GM19397 (cell line): Measurements from ENCODE around the gene ANXA8.
"Not testable (repeated sequence)": the region's sequence is repeated elsewhere in the genome, so short reads cannot be mapped to it uniquely, and the experiment has no call there.

Experiments used
- ATAC-seq: cut with Tn5 transposase; IDR thresholded peaks from one replicate; pipeline ENCODE4 v1.9.1; 2021; ENCODE audit warnings: mild to moderate bottlenecking, moderate library complexity; ENCODE audit not compliant: unreplicated experiment

The ANXA8 gene

DNA sequence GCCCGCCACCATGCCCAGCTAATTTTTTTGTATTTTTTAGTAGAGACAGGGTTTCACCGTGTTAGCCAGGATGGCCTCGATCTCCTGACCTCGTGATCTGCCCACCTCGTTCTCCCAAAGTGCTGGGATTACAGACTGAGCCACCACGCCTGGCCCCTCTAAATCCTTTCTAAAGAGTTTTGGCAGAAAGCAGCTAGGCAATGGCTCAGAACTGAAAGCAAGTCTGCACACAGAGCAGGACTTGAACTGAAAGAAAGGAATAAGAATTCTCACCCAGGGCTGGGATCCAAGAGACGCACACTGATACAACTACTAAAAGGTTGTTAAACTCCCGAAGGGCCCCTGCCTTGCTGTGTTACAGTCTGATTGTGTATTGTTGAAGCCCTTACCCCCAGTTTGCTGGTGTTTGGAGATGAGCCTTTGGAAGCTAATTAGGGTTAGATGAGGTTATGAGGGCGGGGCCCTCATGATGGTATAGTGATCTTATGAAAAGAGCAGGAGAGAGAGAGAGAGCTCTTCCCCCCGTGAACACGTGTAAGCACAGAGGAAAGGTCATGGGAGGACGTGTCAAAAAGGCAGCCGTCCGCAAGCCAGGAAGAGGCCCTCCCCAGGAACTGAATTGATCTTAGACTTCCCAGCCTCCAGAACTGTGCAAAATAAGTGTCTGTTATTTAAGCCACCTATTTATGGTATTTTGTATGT, 18.5 kb downstream of the ANXA8 start:
- not testable (repeated sequence) for ATAC-seq

DNA sequence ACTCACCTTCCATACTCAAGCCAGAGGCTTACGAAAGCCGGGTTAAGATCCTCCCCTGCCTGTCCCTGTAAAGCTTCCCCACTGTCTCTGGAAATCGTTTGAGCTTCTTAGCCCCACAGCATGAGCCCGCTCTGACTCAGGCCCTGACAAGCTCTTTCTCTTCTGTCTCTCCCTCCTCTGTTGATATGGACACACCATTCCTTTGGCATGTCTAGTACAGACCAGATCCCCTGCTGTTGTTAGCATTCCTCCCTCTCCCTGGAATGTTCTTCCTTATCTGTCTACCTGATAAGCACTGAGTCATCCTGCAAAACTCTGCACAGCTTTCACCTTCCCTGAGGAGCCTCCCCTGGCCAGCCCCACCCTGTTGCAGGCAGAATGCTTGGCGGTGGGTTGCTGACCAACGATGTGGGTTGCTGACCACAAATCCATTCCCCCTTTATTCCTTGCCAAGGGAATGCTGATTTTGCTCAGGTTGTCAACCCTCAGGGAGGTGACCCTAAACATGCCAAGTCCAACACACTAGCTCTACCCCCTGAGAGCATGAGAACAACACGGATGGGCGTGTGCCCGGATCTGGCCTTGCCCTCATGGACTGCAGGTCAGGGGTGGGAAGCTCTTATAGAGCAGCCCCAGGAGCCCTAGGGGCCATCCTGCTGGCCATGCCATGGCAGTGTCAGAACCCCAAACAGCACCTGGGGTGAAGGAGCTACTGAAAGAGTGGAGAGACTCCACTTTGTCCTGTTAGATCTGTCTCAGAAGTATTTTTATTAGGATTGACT, 21.1 kb downstream of the ANXA8 start:
- not testable (repeated sequence) for ATAC-seq

DNA sequence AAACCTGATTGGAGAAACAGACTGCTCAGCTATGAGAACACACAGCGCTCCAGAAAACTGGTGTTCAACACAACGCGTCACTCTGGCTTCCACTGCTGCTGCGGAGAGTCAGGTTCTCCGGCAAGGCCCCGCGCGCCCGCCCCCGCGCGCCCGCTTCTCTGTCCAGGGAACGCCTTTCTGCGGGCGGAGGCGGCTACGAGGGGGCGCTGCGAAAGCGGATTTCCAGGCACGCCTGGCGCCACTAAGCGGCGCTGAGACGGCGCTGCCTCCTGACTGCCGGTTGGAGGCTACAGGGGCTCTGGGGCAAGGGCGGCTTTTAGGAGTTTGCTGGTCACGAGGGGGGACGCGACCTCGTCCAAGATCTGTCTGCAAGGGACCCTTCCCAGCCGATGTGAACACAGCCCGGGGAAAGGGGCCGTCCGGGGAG, 22.6 kb downstream of the ANXA8 start:
- ATAC-seq: not testable (repeated sequence)

DNA sequence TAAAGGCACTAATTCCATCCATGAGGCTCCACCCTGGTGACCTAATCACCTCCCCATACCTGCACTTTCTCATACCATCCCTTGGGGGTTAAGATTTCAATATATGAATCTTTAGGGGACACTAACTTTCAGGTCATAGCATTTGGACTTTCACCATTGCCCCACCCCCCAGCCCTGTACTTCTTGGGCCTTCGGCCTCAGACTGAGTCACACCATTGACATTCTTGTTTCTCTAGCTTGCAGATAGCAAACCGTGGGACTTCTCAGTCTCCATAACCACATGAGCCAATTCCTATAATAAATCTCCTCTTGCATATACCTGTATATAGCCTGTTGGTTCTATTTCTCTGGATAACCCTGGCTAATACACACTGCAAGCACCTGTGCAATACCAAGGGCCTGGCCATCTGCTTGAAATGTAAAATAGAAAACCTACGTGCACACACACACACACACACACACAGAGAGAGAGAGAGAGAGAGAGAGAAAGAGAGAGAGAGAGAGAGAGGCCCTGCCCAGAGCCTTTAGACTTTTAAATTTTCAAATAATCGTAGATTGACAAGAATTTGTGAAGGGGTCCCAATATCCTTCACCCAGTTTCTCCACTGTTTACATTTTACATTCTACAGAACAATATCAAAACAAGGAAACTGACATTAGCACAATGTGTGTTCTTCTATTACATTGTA, 25.3 kb downstream of the ANXA8 start:
- no peak for ATAC-seq

DNA sequence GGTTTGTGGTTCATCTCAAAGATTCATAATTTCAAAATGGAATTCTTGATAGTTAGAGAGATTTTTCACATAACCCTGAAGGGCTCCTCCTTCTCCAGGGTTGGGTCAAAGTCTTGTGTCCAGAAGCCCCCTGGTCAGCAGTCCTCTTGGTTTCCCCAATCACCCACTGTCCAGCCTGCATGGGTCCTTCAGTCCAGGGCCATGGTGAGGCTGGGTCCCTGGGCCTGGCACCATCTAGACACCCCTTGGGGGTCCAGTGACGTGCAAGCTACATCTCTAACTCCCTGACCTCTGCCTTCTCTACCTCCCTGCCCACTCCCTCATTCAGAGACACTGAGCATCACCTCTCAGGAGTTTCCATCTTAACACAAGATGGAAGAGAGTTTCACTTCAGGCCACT, 26.1 kb downstream of the ANXA8 start:
- ATAC-seq: no peak

DNA sequence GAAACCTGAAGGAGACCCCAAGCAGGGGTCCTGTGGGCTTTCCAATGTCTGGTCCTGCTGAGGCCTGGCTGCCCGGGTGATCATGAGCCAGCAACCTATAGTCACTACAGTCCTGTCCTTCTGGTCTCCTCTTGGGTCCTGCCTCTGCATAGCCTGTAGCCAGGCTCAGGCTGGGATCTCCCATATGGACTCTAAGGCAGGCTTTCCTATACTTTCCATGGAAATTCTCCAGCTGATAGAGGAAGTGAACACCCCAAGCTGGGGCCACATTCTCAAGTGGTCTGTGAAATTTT, 26.4 kb downstream of the ANXA8 start:
- no peak for ATAC-seq

DNA sequence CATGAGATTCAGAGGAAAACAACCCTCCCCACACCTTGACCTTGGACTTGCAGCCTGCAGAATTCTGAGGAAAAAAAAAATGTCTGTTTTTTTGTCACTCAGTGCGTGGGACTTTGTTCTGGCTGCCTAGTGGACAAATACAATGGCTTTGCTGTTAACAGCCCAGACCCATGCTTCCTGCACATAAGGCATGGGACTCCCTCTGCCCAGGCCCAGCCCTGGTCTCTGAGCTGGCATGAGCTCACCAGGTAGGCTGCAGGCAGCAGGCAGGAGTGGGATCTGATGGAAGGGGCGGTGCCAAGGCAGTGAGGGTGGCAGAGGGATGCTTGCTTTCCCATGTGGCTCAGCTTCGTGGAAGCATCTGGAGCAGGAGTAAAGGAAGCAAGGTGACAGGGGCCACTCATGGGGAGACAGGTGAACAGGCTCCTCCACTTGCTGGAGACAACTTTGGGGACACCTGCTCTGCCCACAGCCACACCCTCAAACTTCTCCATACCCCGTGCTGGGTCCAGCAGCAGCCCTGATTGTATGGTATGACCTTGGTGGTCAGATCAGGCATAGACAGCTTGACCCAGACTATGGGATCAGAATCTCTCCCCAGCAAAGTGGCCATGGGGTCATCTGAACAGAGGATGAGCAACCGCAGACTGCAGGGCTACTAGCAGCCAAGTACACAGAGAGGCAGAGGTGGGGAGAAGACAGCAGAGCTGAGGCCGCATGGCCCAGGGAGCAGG, 27.0 kb downstream of the ANXA8 start:
- ATAC-seq: no peak

DNA sequence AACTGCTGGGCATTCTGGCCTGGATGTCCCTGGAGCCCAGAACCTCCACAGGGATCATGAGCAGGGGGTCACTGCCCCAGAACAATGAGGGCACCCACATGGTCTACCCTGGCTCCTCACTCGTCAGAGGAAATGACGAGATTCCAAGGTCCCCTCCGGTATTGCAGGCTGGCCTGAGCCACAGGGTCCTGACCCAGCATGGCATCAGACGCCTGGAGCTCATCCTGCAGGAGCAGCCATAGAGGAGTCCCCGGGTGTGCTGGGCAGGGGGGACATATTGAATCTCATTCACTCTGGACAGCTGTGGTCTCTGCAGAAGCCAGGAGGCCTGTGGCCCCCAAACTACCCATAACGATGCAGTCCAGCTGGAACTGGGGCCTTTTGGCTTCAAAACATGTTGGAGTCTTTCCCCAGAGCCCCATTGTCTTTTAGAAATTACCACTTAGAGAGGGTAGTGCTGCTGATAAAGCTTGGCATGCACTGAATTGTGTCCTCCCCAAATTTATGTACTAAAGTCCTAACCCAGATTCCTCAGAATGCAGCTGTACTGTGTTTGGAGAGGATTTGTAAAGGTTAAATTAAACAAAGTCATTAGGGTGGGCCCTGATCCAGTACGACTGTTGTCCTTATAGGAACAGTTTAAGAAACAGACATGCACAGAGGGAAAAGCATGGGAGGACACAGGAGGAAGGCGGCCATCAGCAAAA, 27.7 kb downstream of the ANXA8 start:
- no peak for ATAC-seq

DNA sequence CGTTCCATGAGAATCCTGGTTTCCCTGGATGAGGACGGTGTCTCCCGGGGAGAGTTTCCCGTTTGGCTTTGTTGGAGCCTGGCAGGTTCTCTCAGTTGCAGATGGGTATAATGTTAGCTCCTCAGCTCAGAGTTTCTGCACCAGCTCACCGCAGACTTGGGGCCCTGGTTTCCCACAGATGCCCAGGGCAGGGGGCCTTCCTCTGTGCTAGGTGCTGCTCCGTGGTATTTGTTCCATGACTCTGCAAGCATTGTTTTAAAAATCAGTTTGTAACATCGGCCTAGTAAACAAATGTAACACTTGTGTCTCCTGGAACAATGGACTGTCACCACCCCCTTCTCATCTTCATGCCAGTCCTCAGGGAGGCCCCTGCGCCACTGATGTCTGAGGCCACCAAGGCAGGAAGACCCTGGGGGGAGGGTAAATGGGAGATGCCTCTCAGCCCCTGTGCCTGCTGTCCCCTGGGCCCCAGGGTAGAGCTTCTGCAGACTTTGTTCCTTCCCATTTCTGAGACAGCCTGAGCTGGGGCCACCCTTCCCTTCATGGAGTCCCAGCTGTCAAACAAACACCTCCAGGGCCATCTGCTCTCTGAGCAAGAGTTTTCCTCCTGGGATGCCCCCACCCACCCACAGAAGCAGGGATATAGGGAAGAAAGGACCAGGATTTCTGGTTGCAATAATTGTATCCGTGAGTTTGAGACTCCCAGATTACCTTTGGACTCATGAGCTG, 28.4 kb downstream of the ANXA8 start:
- not testable (repeated sequence) for ATAC-seq

DNA sequence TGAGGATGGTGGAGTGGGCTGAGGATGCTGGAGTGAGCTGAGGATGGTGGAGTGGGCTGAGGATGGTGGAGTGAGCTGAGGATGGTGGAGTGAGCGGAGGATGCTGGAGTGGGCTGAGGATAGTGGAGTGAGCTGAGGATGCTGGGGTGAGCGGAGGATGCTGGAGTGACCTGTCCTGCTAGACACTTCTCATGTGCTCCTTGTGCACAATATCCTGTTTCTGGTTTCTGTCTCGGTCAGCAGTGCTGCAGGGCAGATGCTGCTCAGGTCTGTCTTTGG, 29.2 kb downstream of the ANXA8 start:
- ATAC-seq: no peak

DNA sequence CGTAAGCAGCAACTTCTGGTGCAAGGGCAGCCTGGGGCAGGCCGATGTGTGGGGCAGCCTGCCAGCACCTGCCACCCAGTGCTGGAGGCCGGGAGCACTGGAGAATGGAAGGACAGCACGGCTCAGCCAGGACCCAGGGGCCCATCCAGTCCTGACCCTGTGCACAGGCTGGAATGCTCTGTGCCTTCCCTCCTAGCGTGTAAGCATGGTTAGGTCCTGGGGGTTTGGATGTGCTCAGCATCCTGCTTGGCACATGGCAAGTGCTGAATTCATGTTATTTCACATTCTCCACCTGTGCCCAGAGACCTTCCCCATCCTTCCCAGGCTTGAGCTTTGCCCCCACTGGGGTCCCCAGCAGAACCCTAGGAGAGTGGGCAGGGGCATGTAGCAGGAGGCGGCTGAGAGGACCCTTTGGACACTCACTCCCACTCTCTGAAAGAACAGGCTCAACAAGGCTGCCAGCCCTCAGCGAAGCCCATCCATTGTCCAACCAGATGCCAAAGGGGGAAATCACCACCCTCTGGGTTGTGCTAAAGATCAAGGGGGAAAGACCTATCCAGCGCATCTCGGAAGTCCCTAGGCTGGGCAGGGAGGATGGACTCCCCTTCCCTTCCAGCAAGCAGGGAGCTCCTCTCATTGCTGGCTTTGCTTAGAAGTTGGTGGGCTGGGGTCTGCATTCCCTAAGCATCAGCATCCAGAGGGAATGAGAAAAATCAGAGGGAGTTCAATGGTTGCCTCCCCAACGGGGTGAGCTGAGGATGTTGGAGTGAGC, 29.7 kb downstream of the ANXA8 start:
- ATAC-seq: no peak

DNA sequence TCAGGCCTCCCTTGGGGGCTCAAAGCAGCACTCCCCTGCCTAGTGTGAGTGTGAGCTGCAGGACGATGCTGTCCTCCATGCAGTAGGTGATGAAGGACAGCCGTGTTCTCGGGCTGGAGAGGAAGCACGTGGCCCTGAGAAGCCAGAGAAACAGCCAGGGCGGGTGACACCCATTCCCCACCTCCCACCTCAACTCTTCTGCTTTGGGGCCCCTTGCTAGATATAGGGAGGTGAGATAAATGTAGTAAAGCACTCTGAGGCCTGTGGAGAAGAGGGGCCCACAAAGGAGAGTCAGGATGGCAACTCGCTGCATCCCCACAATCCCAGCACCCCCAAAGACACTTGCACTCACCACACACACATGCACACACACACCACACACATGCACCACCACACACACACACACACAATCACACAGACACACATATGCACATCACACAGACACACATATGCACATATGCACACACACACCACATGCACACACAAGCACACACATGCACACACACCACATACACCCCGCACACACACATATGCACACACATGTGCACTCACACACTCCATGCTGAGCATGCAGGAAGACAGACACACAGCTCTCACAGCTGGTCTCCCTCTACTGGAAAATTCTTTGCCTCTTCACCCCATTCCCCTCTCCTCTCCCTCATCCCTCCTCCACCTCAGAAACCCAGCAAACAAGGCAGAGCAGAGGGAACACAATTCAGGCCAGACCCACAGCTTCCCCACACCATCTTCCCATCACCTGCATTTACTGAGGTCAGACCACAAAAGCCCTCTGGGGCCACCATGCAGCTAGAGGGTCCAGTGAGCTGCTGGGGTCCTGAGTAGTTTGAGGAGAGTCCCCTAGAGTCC, 30.5 kb downstream of the ANXA8 start:
- no peak for ATAC-seq

DNA sequence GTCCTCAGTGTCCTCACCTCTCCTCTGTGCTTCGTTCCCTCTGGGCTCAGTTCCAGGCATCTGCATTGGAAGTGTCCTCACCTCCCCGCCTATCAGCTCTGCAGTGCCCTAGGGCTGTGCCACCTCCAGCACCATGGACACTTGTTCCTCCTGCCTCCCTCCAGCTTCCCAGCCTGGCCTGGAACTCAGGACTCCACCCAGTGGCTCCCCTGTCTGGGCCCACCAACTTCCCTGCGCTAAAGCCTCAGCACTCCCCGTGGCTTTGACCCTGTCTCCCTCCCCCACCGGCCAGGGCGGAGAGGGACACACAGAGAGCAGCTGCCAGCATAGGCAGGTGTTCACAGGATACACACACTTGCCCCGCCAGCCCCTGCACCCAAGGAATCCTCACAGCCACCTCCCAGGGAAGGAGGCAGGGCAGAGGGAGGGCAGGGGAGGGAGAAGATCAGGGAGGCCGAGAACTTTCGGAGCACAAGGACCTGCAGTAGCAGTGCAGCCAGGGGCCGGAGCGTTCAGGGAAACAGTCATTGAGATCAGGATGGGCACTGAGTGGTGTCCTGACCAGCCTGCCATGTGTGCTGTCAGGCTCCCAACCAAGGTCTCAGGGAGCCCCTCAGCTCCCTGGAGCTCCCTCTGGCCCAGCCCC, 31.3 kb downstream of the ANXA8 start:
- no peak for ATAC-seq

DNA sequence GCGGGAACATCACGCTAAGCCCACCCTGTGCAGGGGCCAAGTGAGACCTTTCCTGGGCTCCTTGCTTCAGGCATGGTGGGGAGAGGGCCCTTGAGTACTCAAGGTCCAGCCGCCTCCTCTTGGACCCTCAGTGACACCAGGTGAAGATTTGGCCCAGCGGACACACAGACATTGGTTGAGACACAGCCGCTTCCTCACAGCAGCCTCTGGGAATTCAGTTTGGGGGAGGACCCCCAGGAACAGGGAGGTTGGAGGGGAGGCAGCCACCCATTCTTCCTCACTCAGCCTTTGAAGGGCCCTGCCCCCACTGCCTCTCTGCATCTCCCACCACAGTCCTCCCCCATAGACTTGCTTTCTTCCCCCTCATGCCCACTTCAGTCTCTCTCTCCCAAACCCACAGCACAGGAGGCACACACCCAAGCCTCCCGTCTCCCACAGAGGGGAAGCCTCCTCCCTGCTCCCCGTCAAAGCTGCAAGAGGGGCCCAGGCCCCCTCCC, 31.9 kb downstream of the ANXA8 start:
- ATAC-seq: no peak

DNA sequence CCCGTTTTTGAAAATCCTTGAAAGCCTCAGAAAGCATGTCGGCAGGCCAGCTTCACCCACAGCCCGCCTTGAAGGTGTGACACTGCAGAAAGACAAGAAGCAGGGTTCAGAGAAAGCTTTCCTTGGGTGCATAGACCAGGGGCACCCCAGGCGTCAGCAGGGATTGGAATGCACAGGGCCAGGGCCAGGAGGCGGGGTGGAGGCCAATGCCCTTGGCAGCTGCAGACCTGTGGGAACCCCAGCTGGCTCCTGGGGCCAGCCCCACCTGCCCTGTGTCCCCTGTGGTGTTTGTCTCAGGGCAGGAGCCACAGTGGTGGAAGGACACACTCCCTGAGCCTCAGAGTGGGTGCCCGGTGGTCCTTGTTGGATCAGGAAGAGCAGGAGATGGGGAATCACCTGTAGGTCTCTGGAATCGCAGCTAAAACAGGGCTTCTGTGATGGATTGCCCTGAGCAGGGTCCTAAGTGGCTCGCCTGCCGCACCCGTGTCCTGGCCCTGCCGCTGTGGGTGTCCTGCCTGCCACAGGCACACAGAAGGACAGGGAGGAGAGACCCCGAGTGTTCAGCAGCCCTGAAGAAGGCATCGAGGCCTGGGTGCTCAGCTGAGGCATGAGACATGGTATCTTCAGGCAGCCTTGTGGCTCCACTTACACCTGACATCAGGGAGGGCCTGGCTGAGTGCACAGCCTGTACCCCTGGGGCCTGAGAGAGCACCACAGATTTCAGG, 32.5 kb downstream of the ANXA8 start:
- ATAC-seq: no peak

DNA sequence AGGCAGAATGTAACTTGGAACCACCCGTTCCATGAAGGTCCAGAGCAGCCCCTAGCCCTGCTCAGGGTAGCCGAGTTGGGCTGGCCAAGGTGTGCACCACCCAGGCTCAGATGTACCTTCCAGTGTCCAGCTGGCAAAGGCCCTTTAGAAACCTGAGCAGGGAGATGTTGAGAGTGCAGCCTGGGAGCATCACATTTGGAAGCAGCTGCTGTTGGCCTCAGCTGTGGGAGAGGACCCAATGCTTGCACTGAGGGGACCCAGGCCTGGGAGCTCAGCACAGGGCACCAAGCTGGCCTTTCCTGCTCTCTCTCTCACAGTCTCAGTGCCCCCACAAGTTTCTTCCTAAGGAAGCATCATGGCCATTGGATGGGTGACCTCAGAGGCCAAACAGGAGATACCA, 33.5 kb downstream of the ANXA8 start:
- no peak for ATAC-seq

DNA sequence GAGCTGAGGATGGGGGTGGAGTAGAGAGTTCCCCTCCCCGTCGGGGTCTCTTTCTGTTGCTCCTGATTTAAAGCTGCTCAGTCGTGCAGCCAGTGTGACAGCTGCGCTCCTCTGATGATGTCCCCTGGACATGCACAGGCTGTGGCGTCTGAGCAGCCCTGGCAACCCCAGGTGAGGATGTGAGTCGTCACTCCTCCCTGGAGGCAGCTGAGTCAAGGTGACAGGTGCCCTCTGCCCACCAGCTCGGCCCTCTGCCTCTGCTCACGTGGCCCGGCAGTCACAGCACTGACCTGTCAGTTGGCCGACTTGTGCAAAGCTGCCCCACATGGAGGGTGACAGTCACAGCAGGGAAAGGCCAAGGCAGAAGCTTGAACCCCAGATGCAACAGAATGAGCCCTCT, 33.9 kb downstream of the ANXA8 start:
- no peak for ATAC-seq
